ENCODE measurements around the gene STX7. TPM values are rescaled to one million over a fixed set of nuclear protein-coding genes. Genes with fewer than 3 reads are reported as not detected.

STX7 gene
- total RNA-seq, 1 donor from 2014 or later: 97.2 TPM

DNA sequence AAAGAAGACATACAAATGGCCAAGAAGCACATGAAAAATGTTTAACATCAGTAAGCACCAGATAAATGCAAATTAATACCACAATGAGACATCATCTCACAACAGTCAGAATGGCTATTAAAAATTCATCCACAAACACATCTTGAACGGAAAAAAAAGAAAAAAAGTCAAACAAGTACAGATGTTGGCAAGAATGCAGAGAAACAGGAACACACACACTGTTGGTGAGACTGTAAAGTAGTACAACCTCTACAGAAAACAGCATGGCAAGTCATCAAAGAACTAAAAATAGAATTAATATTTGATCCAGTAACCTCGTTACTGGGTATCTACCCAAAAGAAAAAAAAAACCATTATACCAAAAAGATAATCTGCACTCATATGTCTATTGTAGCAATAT lies 6.5 kb downstream of the STX7 start:
- DNase-seq (no peak), ATAC-seq (no peak)
- H3K9me3 ChIP-seq: no peaks in the 10 kb centered on the region
- intact Hi-C loops (cut with DNase I): no loop called here
- H3K27me3 ChIP-seq (ENCODE audit: low read depth): no peaks in the 10 kb centered on the region
- H3K4me1 ChIP-seq: peaks cover 71% of the 10 kb centered on the region
- TF ChIP-seq, protein P1, sequence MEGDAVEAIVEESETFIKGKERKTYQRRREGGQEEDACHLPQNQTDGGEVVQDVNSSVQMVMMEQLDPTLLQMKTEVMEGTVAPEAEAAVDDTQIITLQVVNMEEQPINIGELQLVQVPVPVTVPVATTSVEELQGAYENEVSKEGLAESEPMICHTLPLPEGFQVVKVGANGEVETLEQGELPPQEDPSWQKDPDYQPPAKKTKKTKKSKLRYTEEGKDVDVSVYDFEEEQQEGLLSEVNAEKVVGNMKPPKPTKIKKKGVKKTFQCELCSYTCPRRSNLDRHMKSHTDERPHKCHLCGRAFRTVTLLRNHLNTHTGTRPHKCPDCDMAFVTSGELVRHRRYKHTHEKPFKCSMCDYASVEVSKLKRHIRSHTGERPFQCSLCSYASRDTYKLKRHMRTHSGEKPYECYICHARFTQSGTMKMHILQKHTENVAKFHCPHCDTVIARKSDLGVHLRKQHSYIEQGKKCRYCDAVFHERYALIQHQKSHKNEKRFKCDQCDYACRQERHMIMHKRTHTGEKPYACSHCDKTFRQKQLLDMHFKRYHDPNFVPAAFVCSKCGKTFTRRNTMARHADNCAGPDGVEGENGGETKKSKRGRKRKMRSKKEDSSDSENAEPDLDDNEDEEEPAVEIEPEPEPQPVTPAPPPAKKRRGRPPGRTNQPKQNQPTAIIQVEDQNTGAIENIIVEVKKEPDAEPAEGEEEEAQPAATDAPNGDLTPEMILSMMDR (IDR thresholded peaks at IDR 0.05): no peak
- H3K36me3 ChIP-seq: peaks cover 34% of the 10 kb centered on the region
- no peak overlapping the region for H3K4me3 ChIP-seq
- H3K27ac ChIP-seq: no peak overlapping the region

DNA sequence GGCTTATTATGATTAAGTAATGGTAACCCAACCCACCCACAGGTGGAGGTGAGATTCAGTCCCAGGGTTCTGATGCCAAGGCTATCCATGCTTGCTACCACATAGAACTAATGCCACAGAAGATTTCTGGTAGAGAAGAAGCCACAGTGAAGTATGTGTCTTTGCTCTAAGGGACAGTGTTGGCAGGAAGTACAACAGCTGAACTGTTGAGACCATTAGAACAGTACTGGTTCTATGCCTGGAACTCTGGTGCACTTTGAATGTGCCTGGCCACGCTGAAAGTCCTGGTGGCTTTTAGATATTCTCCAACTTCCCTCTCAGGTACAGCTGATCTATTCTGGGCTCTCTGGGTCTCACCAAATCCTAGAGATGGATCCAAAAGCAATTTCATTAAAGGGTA lies 7.8 kb downstream of the STX7 start:
- peaks cover 46% of the 10 kb centered on the region for H3K36me3 ChIP-seq
- no peak overlapping the region for H3K4me3 ChIP-seq
- TF ChIP-seq, protein P1 (IDR thresholded peaks at IDR 0.05): no peak
- H3K27ac ChIP-seq: no peak overlapping the region
- no peaks in the 10 kb centered on the region for H3K27me3 ChIP-seq (ENCODE audit: low read depth)
- DNase-seq (no peak), ATAC-seq (no peak)
- intact Hi-C loops (cut with DNase I): no loop called here
- H3K9me3 ChIP-seq: no peaks in the 10 kb centered on the region
- H3K4me1 ChIP-seq: peaks cover 61% of the 10 kb centered on the region

DNA sequence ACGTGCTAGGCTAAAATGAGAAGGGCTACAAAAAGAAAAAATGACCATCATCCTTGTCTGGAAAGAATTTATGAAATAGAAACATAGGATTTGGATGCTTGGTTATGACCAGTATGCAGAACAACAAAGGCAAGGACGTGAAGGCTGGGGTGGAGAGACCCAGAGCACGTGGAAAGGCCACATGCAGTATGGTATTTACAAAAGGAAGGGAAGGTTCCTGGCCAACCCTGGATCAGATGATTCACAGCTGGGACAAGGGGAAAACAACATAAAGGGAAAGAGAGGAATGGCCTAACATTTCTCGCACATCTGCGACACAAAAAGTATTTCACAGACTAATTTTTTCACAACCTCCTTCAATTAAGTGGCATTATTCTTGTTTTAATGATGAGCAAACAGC lies 8.2 kb downstream of the STX7 start:
- TF ChIP-seq, protein P1 (IDR thresholded peaks at IDR 0.05): no peak
- ATAC-seq: no peak
- no peaks in the 10 kb centered on the region for H3K9me3 ChIP-seq
- no peak for DNase-seq
- peaks cover 46% of the 10 kb centered on the region for H3K36me3 ChIP-seq
- H3K4me3 ChIP-seq: no peak overlapping the region
- no peak overlapping the region for H3K27ac ChIP-seq
- intact Hi-C loops (cut with DNase I): no loop called here
- peaks cover 61% of the 10 kb centered on the region for H3K4me1 ChIP-seq
- H3K27me3 ChIP-seq (ENCODE audit: low read depth): no peaks in the 10 kb centered on the region

DNA sequence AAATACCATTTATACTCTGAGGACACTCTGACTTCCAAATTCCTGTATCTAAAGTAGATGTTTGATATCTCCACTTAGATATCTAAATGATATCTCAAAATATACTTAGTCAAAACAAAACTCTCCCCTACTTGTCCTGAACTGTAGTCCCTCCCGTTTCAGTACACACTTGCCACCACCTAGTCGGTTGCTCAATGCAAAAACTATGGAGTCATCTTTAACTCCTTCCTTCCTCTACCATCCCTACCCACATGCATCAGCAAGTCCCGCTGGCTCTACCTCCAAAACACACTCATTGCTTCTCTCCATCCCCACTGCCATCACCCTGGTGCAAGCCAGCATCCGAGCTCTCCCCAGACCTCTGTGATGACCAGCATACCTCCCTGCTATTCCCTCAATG lies 13.2 kb downstream of the STX7 start:
- DNase-seq (no peak), ATAC-seq (peak; percentile 71 to 75)
- Histone ChIP-seq H3K36me3 (peaks cover 42% of the 10 kb centered on the region), H3K4me3 (no peak overlapping the region), H3K4me1 (peaks cover 56% of the 10 kb centered on the region), H3K9me3 (no peaks in the 10 kb centered on the region), H3K27ac (peak overlapping the region; percentile 18), H3K27me3 (ENCODE audit: low read depth) (no peaks in the 10 kb centered on the region)
- TF ChIP-seq, protein P1 (IDR thresholded peaks at IDR 0.05): no peak
- intact Hi-C loops (cut with DNase I): no loop called here

DNA sequence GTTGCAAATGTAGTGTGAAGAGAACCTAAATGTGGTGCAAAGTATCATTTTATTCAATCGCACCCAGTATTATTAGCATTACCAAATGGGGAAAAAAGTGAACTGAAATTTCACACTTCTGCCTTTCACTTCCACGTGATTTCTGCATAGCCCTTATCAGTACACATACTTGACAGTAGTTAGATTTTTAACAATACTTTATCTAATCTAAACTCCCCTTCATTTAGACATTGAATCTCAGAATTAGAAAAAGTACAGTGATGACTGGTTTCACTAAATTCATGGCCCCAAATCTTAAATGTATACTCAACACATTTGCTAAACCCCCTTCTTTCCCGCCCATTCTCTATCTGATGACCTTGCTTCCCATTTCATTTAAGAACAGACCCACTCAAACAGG lies 14.3 kb downstream of the STX7 start:
- Histone ChIP-seq H3K27ac (no peak overlapping the region), H3K4me1 (peaks cover 45% of the 10 kb centered on the region), H3K9me3 (no peaks in the 10 kb centered on the region), H3K36me3 (peaks cover 42% of the 10 kb centered on the region), H3K27me3 (ENCODE audit: low read depth) (no peaks in the 10 kb centered on the region), H3K4me3 (no peak overlapping the region)
- TF ChIP-seq, protein P1 (IDR thresholded peaks at IDR 0.05): no peak
- ATAC-seq (no peak), DNase-seq (no peak)
- intact Hi-C loops (cut with DNase I): no loop called here
